Measurements from ENCODE around the gene SARM1.

SARM1 gene

GRCh38 chr17:28416703-28417311 lies 45.3 kb downstream of the SARM1 start:
- Histone ChIP-seq H3K9me3 (replicated peaks; ENCODE audit: insufficient read depth, low read length) (no peaks in the 10 kb centered on the region), H3K4me3 (ENCODE audit: low read length) (no peak overlapping the region), H2AFZ (ENCODE audit: low read length) (peak overlapping the region; percentile 49; the same call in 1 of the 2 replicates), H3K4me1 (ENCODE audit: low read length) (no peaks in the 10 kb centered on the region), H3K27ac (ENCODE audit: low read length) (no peak overlapping the region), H4K20me1 (ENCODE audit: insufficient read depth, low read length) (no peaks in the 10 kb centered on the region), H3K36me3 (replicated peaks; ENCODE audit: insufficient read depth, low read length) (no peaks in the 10 kb centered on the region), H3K9ac (ENCODE audit: low read length) (no peak overlapping the region), H3K4me2 (ENCODE audit: low read depth, low read length) (0 out of 2 replicates have a peak overlapping the region, but pooled peaks have one; percentile 7), H3K79me2 (ENCODE audit: low read length) (no peaks in the 10 kb centered on the region), H3F3A (ENCODE audit: insufficient read depth, low read length) (no peaks in the 10 kb centered on the region), H3K27me3 (replicated peaks; ENCODE audit: insufficient read depth, low read length) (no peaks in the 10 kb centered on the region), H3K9me2 (replicated peaks; ENCODE audit: insufficient read depth, low read length) (no peaks in the 10 kb centered on the region)
- TF ChIP-seq CTCF (IDR thresholded peaks at IDR 0.05; ENCODE audit: low read length) (peak; percentile 89), EZH2 (optimal IDR thresholded peaks at IDR 0.05; ENCODE audit: low read depth, low read length) (no peak), EZH2phosphoT487 (IDR thresholded peaks at IDR 0.05; ENCODE audit: low read length) (no peak)
- DNase-seq = peak; percentile 57

GRCh38 chr17:28421787-28422305 lies 50.4 kb downstream of the SARM1 start:
- Histone ChIP-seq H3K4me3 (ENCODE audit: low read length) (no peak overlapping the region), H3K27me3 (replicated peaks; ENCODE audit: insufficient read depth, low read length) (no peaks in the 10 kb centered on the region), H3K9ac (ENCODE audit: low read length) (no peak overlapping the region), H3K79me2 (ENCODE audit: low read length) (no peaks in the 10 kb centered on the region), H3K9me3 (replicated peaks; ENCODE audit: insufficient read depth, low read length) (no peaks in the 10 kb centered on the region), H3K27ac (ENCODE audit: low read length) (no peak overlapping the region), H2AFZ (ENCODE audit: low read length) (no peak overlapping the region), H3F3A (ENCODE audit: insufficient read depth, low read length) (no peaks in the 10 kb centered on the region), H3K9me2 (replicated peaks; ENCODE audit: insufficient read depth, low read length) (no peaks in the 10 kb centered on the region), H3K36me3 (replicated peaks; ENCODE audit: insufficient read depth, low read length) (no peaks in the 10 kb centered on the region), H4K20me1 (ENCODE audit: insufficient read depth, low read length) (no peaks in the 10 kb centered on the region), H3K4me2 (ENCODE audit: low read depth, low read length) (no peak overlapping the region), H3K4me1 (ENCODE audit: low read length) (no peaks in the 10 kb centered on the region)
- no peak for TF ChIP-seq EZH2 (optimal IDR thresholded peaks at IDR 0.05; ENCODE audit: low read depth, low read length)
- no peak for TF ChIP-seq CTCF (IDR thresholded peaks at IDR 0.05; ENCODE audit: low read length)
- TF ChIP-seq EZH2phosphoT487 (IDR thresholded peaks at IDR 0.05; ENCODE audit: low read length) = no peak
- DNase-seq = no peak

- H3K27me3 ChIP-seq (replicated peaks; ENCODE audit: insufficient read depth, low read length) = no peaks in the 10 kb centered on the region
- H3K9ac ChIP-seq (ENCODE audit: low read length) = no peak overlapping the region
- no peaks in the 10 kb centered on the region for H3K9me3 ChIP-seq (replicated peaks; ENCODE audit: insufficient read depth, low read length)
- no peaks in the 10 kb centered on the region for H3K4me1 ChIP-seq (ENCODE audit: low read length)
- H4K20me1 ChIP-seq (ENCODE audit: insufficient read depth, low read length) = no peaks in the 10 kb centered on the region
- no peak overlapping the region for H3K27ac ChIP-seq (ENCODE audit: low read length)
- H3K4me2 ChIP-seq (ENCODE audit: low read depth, low read length) = no peak overlapping the region
- no peaks in the 10 kb centered on the region for H3K36me3 ChIP-seq (replicated peaks; ENCODE audit: insufficient read depth, low read length)
- TF ChIP-seq CTCF (IDR thresholded peaks at IDR 0.05; ENCODE audit: low read length) (no peak), EZH2 (optimal IDR thresholded peaks at IDR 0.05; ENCODE audit: low read depth, low read length) (no peak), EZH2phosphoT487 (IDR thresholded peaks at IDR 0.05; ENCODE audit: low read length) (no peak)
- H3K9me2 ChIP-seq (replicated peaks; ENCODE audit: insufficient read depth, low read length) = no peaks in the 10 kb centered on the region
- no peak overlapping the region for H2AFZ ChIP-seq (ENCODE audit: low read length)
- no peak overlapping the region for H3K4me3 ChIP-seq (ENCODE audit: low read length)
- no peak for DNase-seq
- H3F3A ChIP-seq (ENCODE audit: insufficient read depth, low read length) = no peaks in the 10 kb centered on the region
- no peaks in the 10 kb centered on the region for H3K79me2 ChIP-seq (ENCODE audit: low read length)
These were observed 53.7 kb downstream of the SARM1 start for GRCh38 chr17:28425206-28425605.
